Nephron (organoid): ENCODE measurements around the gene IGF2BP2.
"Not testable (repeated sequence)": the region's sequence is repeated elsewhere in the genome, so short reads cannot be mapped to it uniquely, and the experiment has no call there.

Source experiments
- H3K27ac Mint-ChIP-seq, 3 experiments: 2 replicates each; pipeline ENCODE4 v1.8.0; 2020; ENCODE audit warnings: mixed read lengths in 3 of 3, mild to moderate bottlenecking in 2 of 3, moderate library complexity in 1 of 3
- H3K27me3 Mint-ChIP-seq: 2 replicates; pipeline ENCODE4 v1.8.0; 2021; ENCODE audit warnings: low read depth, mild to moderate bottlenecking, moderate library complexity, mixed read lengths
- H3K36me3 Mint-ChIP-seq: 2 replicates; pipeline ENCODE4 v1.8.0; 2020; ENCODE audit warnings: low read depth, mixed read lengths
- H3K4me1 Mint-ChIP-seq: 2 replicates; pipeline ENCODE4 v1.8.0; 2020; ENCODE audit warnings: mixed read lengths
- H3K4me3 Mint-ChIP-seq, 3 experiments: 2 replicates each; pipeline ENCODE4 v1.8.0; 2020; ENCODE audit warnings: mild to moderate bottlenecking in 3 of 3, mixed read lengths in 3 of 3, moderate library complexity in 2 of 3
- H3K9me3 Mint-ChIP-seq: 2 replicates; pipeline ENCODE4 v1.8.0; 2020; ENCODE audit warnings: mixed read lengths
- TF ChIP-seq, protein P1 (sequence below), 3 experiments: fragments of 200-600 bp; sonication (generic); IDR thresholded peaks; one replicate each; pipeline ENCODE4 v1.5.0; 2021; ENCODE audit warnings: antibody characterized with exemption in 3 of 3; ENCODE audit not compliant: unreplicated experiment in 3 of 3

Gene IGF2BP2

DNA sequence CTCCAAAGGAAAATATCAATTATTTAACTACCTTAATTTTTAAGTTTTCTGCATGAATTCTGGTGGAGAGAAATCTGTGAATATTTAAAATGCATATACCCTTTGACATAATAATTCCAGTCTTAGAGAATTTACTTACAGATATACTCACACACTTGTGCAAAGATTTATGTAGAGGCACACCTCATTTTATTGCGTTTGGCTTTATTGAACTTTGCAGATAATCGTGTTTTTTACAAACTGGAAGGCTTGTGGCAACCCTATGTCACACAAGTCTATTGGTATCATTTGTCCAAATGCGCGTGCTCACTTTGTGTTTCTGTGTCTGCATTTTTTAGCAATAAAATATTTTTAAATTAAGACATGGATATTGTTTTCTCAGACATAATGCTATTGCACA, 157.3 kb downstream of the IGF2BP2 start:
- Mint-ChIP-seq H3K9me3 (no peaks in the 10 kb centered on the region), H3K36me3 (peaks cover 78% of the 10 kb centered on the region), H3K27ac (no peak overlapping the region), H3K4me3 (no peak overlapping the region), H3K27me3 (no peaks in the 10 kb centered on the region), H3K4me1 (no peaks in the 10 kb centered on the region)
- TF ChIP-seq, protein P1, sequence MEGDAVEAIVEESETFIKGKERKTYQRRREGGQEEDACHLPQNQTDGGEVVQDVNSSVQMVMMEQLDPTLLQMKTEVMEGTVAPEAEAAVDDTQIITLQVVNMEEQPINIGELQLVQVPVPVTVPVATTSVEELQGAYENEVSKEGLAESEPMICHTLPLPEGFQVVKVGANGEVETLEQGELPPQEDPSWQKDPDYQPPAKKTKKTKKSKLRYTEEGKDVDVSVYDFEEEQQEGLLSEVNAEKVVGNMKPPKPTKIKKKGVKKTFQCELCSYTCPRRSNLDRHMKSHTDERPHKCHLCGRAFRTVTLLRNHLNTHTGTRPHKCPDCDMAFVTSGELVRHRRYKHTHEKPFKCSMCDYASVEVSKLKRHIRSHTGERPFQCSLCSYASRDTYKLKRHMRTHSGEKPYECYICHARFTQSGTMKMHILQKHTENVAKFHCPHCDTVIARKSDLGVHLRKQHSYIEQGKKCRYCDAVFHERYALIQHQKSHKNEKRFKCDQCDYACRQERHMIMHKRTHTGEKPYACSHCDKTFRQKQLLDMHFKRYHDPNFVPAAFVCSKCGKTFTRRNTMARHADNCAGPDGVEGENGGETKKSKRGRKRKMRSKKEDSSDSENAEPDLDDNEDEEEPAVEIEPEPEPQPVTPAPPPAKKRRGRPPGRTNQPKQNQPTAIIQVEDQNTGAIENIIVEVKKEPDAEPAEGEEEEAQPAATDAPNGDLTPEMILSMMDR (IDR thresholded peaks at IDR 0.05; ENCODE audit: unreplicated experiment in 3 of 3) = no peak

DNA sequence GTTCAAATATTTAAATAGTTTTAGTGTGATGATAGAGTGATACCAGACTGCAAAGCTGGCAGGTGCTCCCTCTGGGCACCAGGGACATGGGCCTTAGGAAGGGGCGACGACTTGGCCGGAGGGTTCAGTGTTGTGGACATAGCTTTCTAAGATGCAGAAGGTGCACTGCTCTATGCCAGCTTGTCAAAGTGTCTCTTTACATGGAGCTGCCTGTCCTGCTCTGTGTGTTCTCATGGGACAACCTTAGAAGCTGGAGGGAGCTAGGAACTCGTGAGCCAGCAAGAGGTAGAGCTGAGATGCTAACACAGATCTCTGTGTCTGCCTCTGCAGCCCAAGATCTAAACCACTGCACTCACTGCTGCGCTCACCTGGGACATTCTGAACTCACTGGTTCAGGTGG, 160.9 kb downstream of the IGF2BP2 start:
- Mint-ChIP-seq H3K9me3 (no peaks in the 10 kb centered on the region), H3K4me3 (no peak overlapping the region), H3K36me3 (peaks cover 67% of the 10 kb centered on the region), H3K27me3 (no peaks in the 10 kb centered on the region), H3K27ac (no peak overlapping the region), H3K4me1 (peaks cover 5% of the 10 kb centered on the region)
- TF ChIP-seq, protein P1 (IDR thresholded peaks at IDR 0.05; ENCODE audit: unreplicated experiment in 3 of 3) = no peak

DNA sequence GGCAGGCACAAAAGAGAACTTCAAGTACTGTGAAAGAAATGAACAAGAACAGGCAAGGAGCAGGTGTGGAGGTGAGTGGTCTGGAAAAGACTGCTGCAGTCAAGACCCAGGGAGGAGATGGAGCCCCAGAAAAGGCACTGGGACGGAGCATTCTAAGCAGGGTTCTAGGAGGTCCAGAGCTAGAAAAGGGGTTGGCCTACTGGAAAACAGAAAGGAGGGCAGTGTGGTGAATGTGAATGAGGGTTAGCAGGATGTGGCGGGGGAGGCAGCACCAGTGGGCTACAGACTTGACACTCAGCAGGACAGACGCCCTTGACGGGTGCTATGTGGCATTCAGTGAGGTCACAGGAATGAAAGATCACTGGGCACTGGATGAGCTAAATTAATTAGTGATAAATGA, 163.1 kb downstream of the IGF2BP2 start:
- H3K27me3 Mint-ChIP-seq = no peaks in the 10 kb centered on the region
- peaks cover 67% of the 10 kb centered on the region for H3K36me3 Mint-ChIP-seq
- no peaks in the 10 kb centered on the region for H3K9me3 Mint-ChIP-seq
- no peak overlapping the region for H3K4me3 Mint-ChIP-seq
- H3K27ac Mint-ChIP-seq = peak overlapping the region in 1 of 3 experiments; percentile 52
- TF ChIP-seq, protein P1 (IDR thresholded peaks at IDR 0.05; ENCODE audit: unreplicated experiment in 3 of 3) = no peak
- peaks cover 5% of the 10 kb centered on the region for H3K4me1 Mint-ChIP-seq

DNA sequence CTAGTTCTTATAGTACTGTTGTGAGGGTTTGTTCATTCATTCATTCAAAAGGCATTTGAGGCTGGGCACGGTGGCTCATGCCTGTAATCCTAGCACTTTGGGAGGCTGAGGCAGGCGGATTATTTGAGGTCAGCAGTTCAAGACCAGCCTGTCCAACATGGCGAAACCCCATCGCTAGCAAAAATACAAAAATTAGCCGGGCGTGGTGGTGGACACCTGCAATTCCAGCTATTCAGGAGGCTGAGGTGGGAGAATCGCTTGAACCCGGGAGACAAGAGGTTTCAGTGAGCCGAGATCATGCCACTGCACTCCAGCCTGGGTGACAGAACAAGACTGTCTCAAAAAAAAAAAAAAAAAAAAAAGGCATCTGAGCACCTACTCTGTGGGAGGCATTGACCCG, 163.5 kb downstream of the IGF2BP2 start:
- not testable (repeated sequence) for H3K9me3 Mint-ChIP-seq, H3K4me3 Mint-ChIP-seq, H3K4me1 Mint-ChIP-seq, H3K27me3 Mint-ChIP-seq
- H3K27ac Mint-ChIP-seq = peak overlapping the region in 1 of 3 experiments; percentile 52
- peaks cover 69% of the 10 kb centered on the region for H3K36me3 Mint-ChIP-seq

DNA sequence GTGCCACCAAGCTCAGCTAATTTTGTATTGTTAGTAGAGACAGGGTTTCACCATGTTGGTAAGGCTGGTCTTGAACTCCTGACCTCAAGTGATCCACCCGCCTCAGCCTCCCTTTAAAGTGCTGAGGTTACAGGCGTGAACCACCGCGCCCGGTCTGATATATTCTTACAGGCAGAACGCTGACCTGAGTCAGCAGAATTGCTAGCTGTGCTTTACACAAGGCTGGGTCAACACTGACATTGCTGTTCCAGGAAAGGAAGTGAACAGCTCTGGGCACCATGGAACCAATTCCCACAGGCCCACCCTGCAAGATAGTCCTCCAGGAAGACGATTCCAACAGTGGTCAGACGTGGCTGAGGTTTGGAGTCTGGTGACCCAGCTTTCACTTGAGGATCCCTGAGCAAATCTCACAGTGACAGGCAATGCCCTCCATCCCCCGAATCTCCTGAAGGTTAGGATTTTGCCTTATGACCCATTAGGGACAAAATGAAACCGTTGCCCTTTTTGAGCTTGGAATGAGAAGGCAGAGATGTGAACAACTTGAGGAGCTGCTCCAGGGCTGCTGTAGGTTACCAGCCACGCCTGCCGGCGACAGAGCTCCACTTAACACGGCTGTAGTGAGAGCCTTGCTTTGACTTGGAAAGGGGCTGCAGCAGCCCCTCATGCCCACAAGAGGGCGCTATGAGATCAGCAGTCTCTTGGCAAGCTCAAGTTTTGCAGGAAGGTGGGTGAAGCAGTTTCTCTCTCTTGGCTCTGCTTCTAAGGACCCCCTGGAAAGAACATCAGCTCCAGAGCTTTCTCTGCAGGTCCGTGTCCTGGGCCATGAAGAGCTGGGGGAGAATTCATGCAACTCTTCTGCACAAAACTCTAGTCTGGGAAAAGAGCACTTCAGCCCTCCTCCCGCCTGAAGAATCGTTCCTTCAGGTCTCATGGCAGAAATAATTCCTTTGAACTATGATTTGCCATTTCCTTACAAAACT, 164.6 kb downstream of the IGF2BP2 start:
- TF ChIP-seq, protein P1 (IDR thresholded peaks at IDR 0.05; ENCODE audit: unreplicated experiment in 3 of 3) = peak; percentile 95
- H3K27ac Mint-ChIP-seq = peak overlapping the region; percentile 28 to 47 (median 35)
- H3K27me3 Mint-ChIP-seq = no peaks in the 10 kb centered on the region
- peaks cover 5% of the 10 kb centered on the region for H3K4me1 Mint-ChIP-seq
- no peak overlapping the region for H3K4me3 Mint-ChIP-seq
- H3K9me3 Mint-ChIP-seq = no peaks in the 10 kb centered on the region
- H3K36me3 Mint-ChIP-seq = peaks cover 73% of the 10 kb centered on the region

DNA sequence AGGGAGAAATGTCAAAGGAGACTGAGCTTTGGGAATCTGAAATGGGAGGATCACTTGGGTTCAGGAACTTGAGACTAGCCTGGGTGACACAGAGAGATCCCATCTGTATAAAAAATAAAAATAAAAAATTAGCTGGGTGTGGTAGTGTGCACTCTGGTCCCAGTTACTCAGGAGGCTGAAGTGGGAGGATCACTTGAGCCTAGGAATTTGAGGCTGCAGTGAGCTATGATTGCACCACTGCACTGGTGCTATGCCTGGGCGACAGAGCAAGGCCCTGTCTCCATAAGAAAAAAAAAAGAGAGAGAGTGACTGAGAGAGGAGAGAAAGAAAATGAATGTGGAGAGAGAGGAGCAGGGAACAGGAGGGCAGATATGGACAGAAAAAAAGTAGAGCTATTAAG, 165.9 kb downstream of the IGF2BP2 start:
- no peaks in the 10 kb centered on the region for H3K27me3 Mint-ChIP-seq
- H3K4me1 Mint-ChIP-seq = peaks cover 5% of the 10 kb centered on the region
- no peaks in the 10 kb centered on the region for H3K9me3 Mint-ChIP-seq
- H3K27ac Mint-ChIP-seq = peak overlapping the region in 1 of 3 experiments; percentile 43
- peaks cover 72% of the 10 kb centered on the region for H3K36me3 Mint-ChIP-seq
- no peak overlapping the region for H3K4me3 Mint-ChIP-seq
- TF ChIP-seq, protein P1 (IDR thresholded peaks at IDR 0.05; ENCODE audit: unreplicated experiment in 3 of 3) = no peak
